HG03354 (cell line): ENCODE measurements around the gene CD163L1.
"Not testable (repeated sequence)": the region's sequence is repeated elsewhere in the genome, so short reads cannot be mapped to it uniquely, and the experiment has no call there.

Source experiments
- ATAC-seq: cut with Tn5 transposase; IDR thresholded peaks from one replicate; pipeline ENCODE4 v1.9.1; 2021; ENCODE audit warnings: mild to moderate bottlenecking; ENCODE audit not compliant: unreplicated experiment, poor library complexity, severe bottlenecking

Gene CD163L1

GRCh38 chr12:7444076-7444475 lies at the start of gene CD163L1:
Gene CD163L1 (minus strand): TSS chr12:7444153. CDS start chr12:7444127, 26 bp downstream.
- no peak for ATAC-seq

GRCh38 chr12:7493006-7493405 lies 49.1 kb upstream of the CD163L1 start:
- no peak for ATAC-seq

- ATAC-seq, result no peak
Observed at GRCh38 chr12:7486512-7486911, 42.6 kb upstream of the CD163L1 start.

GRCh38 chr12:7485095-7485494 lies 41.1 kb upstream of the CD163L1 start:
- no peak for ATAC-seq

- no peak for ATAC-seq
Observed at GRCh38 chr12:7483343-7483742, 39.4 kb upstream of the CD163L1 start.

GRCh38 chr12:7479771-7480170 lies 35.8 kb upstream of the CD163L1 start:
- no peak for ATAC-seq

GRCh38 chr12:7472060-7472459 lies 28.1 kb upstream of the CD163L1 start:
- no peak for ATAC-seq

- ATAC-seq, result peak; percentile 68
Observed at GRCh38 chr12:7460375-7461259, 16.7 kb upstream of the CD163L1 start.

GRCh38 chr12:7459973-7460372 lies 16.0 kb upstream of the CD163L1 start:
- ATAC-seq, result no peak

GRCh38 chr12:7451756-7452155 lies 7.8 kb upstream of the CD163L1 start:
- no peak for ATAC-seq

- ATAC-seq, result no peak
Observed at GRCh38 chr12:7450667-7451066, 6.7 kb upstream of the CD163L1 start.

GRCh38 chr12:7448099-7448498 lies 4.1 kb upstream of the CD163L1 start:
- ATAC-seq, result no peak

GRCh38 chr12:7444537-7444936 lies 584 bp upstream of the CD163L1 start:
- no peak for ATAC-seq

GRCh38 chr12:7441216-7441615 lies 2.7 kb downstream of the CD163L1 start:
- no peak for ATAC-seq

GRCh38 chr12:7439579-7440505 lies 4.1 kb downstream of the CD163L1 start:
- no peak for ATAC-seq

GRCh38 chr12:7438291-7438995 lies 5.5 kb downstream of the CD163L1 start:
- ATAC-seq, result not testable (repeated sequence)

GRCh38 chr12:7437494-7437893 lies 6.5 kb downstream of the CD163L1 start:
- not testable (repeated sequence) for ATAC-seq

GRCh38 chr12:7434670-7435069 lies 9.3 kb downstream of the CD163L1 start:
- ATAC-seq, result no peak

GRCh38 chr12:7433276-7433822 lies 10.6 kb downstream of the CD163L1 start:
- no peak for ATAC-seq
